Measurements from ENCODE around the gene F12.

The F12 gene

GRCh38 chr5:177372034-177372896 lies 37.1 kb downstream of the F12 start:
- no peak overlapping the region for H3K23ac ChIP-seq (ENCODE audit: low read length in 2 of 2)
- H3K27ac ChIP-seq (ENCODE audit: low read length, poor library complexity, severe bottlenecking): no peak overlapping the region
- H3K27me3 ChIP-seq (ENCODE audit: control insufficient read depth in 1 of 2, insufficient read depth in 1 of 2, low read length in 2 of 2): peaks cover 0 to 48% of the 10 kb centered on the region in 2 experiments
- H2BK12ac ChIP-seq (ENCODE audit: low read length in 2 of 2): no peak overlapping the region
- peaks cover 24% of the 10 kb centered on the region for H3K4me1 ChIP-seq (ENCODE audit: control insufficient read depth, insufficient read depth, low read depth, low read length)
- H2BK5ac ChIP-seq (ENCODE audit: low read depth, low read length, poor library complexity, severe bottlenecking): no peak overlapping the region
- H3K14ac ChIP-seq (ENCODE audit: low read length in 2 of 2): no peak overlapping the region
- peaks cover 10% of the 10 kb centered on the region for H3K79me1 ChIP-seq (replicated peaks; ENCODE audit: low read length, poor library complexity, severe bottlenecking)
- WGBS: over 99% methylated on average over 11 of the region's 12 CpGs
- H4K91ac ChIP-seq (ENCODE audit: low read length): no peak overlapping the region
- no peak overlapping the region for H4K8ac ChIP-seq (ENCODE audit: low read length)
- peaks cover 0 to 14% of the 10 kb centered on the region in 2 experiments for H3K36me3 ChIP-seq (ENCODE audit: control insufficient read depth in 1 of 2, insufficient read depth in 2 of 2, low read depth in 1 of 2, low read length in 2 of 2)
- H2BK120ac ChIP-seq (ENCODE audit: low read depth, low read length): no peak overlapping the region
- no peak overlapping the region for H2BK15ac ChIP-seq (ENCODE audit: low read depth, poor library complexity, severe bottlenecking)
- DNase-seq: no peak
- no peak overlapping the region for H3K4ac ChIP-seq (ENCODE audit: low read depth in 1 of 2, low read length in 2 of 2)
- H2AK5ac ChIP-seq (ENCODE audit: low read length, severe bottlenecking): no peak overlapping the region
- no peak overlapping the region for H3K4me2 ChIP-seq (ENCODE audit: low read length, poor library complexity, severe bottlenecking)
- H3K18ac ChIP-seq (ENCODE audit: low read depth in 1 of 2, low read length in 2 of 2): no peak overlapping the region
- H2AFZ ChIP-seq (ENCODE audit: low read depth, low read length): no peak overlapping the region
- H3K4me3 ChIP-seq (ENCODE audit: insufficient read depth in 1 of 2, low read depth in 1 of 2, low read length in 2 of 2): no peak overlapping the region
- H3K9ac ChIP-seq (ENCODE audit: low read length): no peak overlapping the region
- H3K9me3 ChIP-seq (ENCODE audit: control insufficient read depth, low read length): no peaks in the 10 kb centered on the region

GRCh38 chr5:177371120-177372033 lies 38.0 kb downstream of the F12 start:
- DNase-seq: no peak
- H3K18ac ChIP-seq (ENCODE audit: low read depth in 1 of 2, low read length in 2 of 2): peak overlapping the region; percentile 45 to 54
- H3K4ac ChIP-seq (ENCODE audit: low read depth in 1 of 2, low read length in 2 of 2): peak overlapping the region; percentile 45 to 46
- peaks cover 0 to 43% of the 10 kb centered on the region in 2 experiments for H3K27me3 ChIP-seq (ENCODE audit: control insufficient read depth in 1 of 2, insufficient read depth in 1 of 2, low read length in 2 of 2)
- H3K14ac ChIP-seq (ENCODE audit: low read length in 2 of 2): peak overlapping the region in 1 of 2 experiments; percentile 64
- H2BK12ac ChIP-seq (ENCODE audit: low read length in 2 of 2): peak overlapping the region in 1 of 2 experiments; percentile 51
- no peak overlapping the region for H3K23ac ChIP-seq (ENCODE audit: low read length in 2 of 2)
- peak overlapping the region; percentile 59 to 80 for H3K4me3 ChIP-seq (ENCODE audit: insufficient read depth in 1 of 2, low read depth in 1 of 2, low read length in 2 of 2)
- WGBS: 63% methylated on average over 21 of the region's 26 CpGs
- H2AFZ ChIP-seq (ENCODE audit: low read depth, low read length): peak overlapping the region; percentile 56
- H4K91ac ChIP-seq (ENCODE audit: low read length): peak overlapping the region; percentile 62
- peaks cover 0 to 14% of the 10 kb centered on the region in 2 experiments for H3K36me3 ChIP-seq (ENCODE audit: control insufficient read depth in 1 of 2, insufficient read depth in 2 of 2, low read depth in 1 of 2, low read length in 2 of 2)
- peaks cover 31% of the 10 kb centered on the region for H3K4me1 ChIP-seq (ENCODE audit: control insufficient read depth, insufficient read depth, low read depth, low read length)
- peaks cover 10% of the 10 kb centered on the region for H3K79me1 ChIP-seq (replicated peaks; ENCODE audit: low read length, poor library complexity, severe bottlenecking)
- H3K9me3 ChIP-seq (ENCODE audit: control insufficient read depth, low read length): no peaks in the 10 kb centered on the region
- H3K27ac ChIP-seq (ENCODE audit: low read length, poor library complexity, severe bottlenecking): peak overlapping the region; percentile 17
- H2BK120ac ChIP-seq (ENCODE audit: low read depth, low read length): no peak overlapping the region
- no peak overlapping the region for H2BK5ac ChIP-seq (ENCODE audit: low read depth, low read length, poor library complexity, severe bottlenecking)
- peak overlapping the region; percentile 63 for H4K8ac ChIP-seq (ENCODE audit: low read length)
- peak overlapping the region; percentile 64 for H2AK5ac ChIP-seq (ENCODE audit: low read length, severe bottlenecking)
- H3K9ac ChIP-seq (ENCODE audit: low read length): peak overlapping the region; percentile 78
- no peak overlapping the region for H2BK15ac ChIP-seq (ENCODE audit: low read depth, poor library complexity, severe bottlenecking)
- H3K4me2 ChIP-seq (ENCODE audit: low read length, poor library complexity, severe bottlenecking): peak overlapping the region; percentile 60

GRCh38 chr5:177370488-177371119 lies 38.8 kb downstream of the F12 start:
- H3K4me1 ChIP-seq (ENCODE audit: control insufficient read depth, insufficient read depth, low read depth, low read length): peaks cover 39% of the 10 kb centered on the region
- peak overlapping the region; percentile 59 to 80 for H3K4me3 ChIP-seq (ENCODE audit: insufficient read depth in 1 of 2, low read depth in 1 of 2, low read length in 2 of 2)
- H2BK120ac ChIP-seq (ENCODE audit: low read depth, low read length): no peak overlapping the region
- no peak overlapping the region for H3K18ac ChIP-seq (ENCODE audit: low read depth in 1 of 2, low read length in 2 of 2)
- no peak overlapping the region for H3K4ac ChIP-seq (ENCODE audit: low read depth in 1 of 2, low read length in 2 of 2)
- no peak overlapping the region for H2AFZ ChIP-seq (ENCODE audit: low read depth, low read length)
- H2AK5ac ChIP-seq (ENCODE audit: low read length, severe bottlenecking): peak overlapping the region; percentile 16
- peaks cover 10% of the 10 kb centered on the region for H3K79me1 ChIP-seq (replicated peaks; ENCODE audit: low read length, poor library complexity, severe bottlenecking)
- H2BK5ac ChIP-seq (ENCODE audit: low read depth, low read length, poor library complexity, severe bottlenecking): no peak overlapping the region
- peak; percentile 93 for DNase-seq
- H3K9ac ChIP-seq (ENCODE audit: low read length): no peak overlapping the region
- WGBS: 8% methylated on average over 35 of the region's 42 CpGs
- H2BK12ac ChIP-seq (ENCODE audit: low read length in 2 of 2): peak overlapping the region in 1 of 2 experiments; percentile 49
- H3K23ac ChIP-seq (ENCODE audit: low read length in 2 of 2): no peak overlapping the region
- H3K9me3 ChIP-seq (ENCODE audit: control insufficient read depth, low read length): no peaks in the 10 kb centered on the region
- no peak overlapping the region for H3K14ac ChIP-seq (ENCODE audit: low read length in 2 of 2)
- peak overlapping the region; percentile 63 for H4K8ac ChIP-seq (ENCODE audit: low read length)
- H4K91ac ChIP-seq (ENCODE audit: low read length): no peak overlapping the region
- H2BK15ac ChIP-seq (ENCODE audit: low read depth, poor library complexity, severe bottlenecking): peak overlapping the region; percentile 38
- peaks cover 0 to 14% of the 10 kb centered on the region in 2 experiments for H3K36me3 ChIP-seq (ENCODE audit: control insufficient read depth in 1 of 2, insufficient read depth in 2 of 2, low read depth in 1 of 2, low read length in 2 of 2)
- H3K27me3 ChIP-seq (ENCODE audit: control insufficient read depth in 1 of 2, insufficient read depth in 1 of 2, low read length in 2 of 2): peaks cover 0 to 43% of the 10 kb centered on the region in 2 experiments
- H3K27ac ChIP-seq (ENCODE audit: low read length, poor library complexity, severe bottlenecking): no peak overlapping the region
- H3K4me2 ChIP-seq (ENCODE audit: low read length, poor library complexity, severe bottlenecking): peak overlapping the region; percentile 60
